HG02943 (cell line): ENCODE results near the gene SHISA5.
"Not testable (repeated sequence)": the region's sequence is repeated elsewhere in the genome, so short reads cannot be mapped to it uniquely, and the experiment has no call there.

Experiments
- ATAC-seq: cut with Tn5 transposase; IDR thresholded peaks from one replicate; pipeline ENCODE4 v1.9.1; 2021; ENCODE audit warnings: mild to moderate bottlenecking, low read depth, moderate library complexity; ENCODE audit not compliant: unreplicated experiment

Gene SHISA5

GRCh38 chr3:48463703-48464102 is 40.3 kb downstream of the SHISA5 start:
- no peak for ATAC-seq

GRCh38 chr3:48461767-48462166 is 42.2 kb downstream of the SHISA5 start:
- not testable (repeated sequence) for ATAC-seq

- ATAC-seq: no peak
Measured at GRCh38 chr3:48460517-48460902, 43.5 kb downstream of the SHISA5 start.

GRCh38 chr3:48459773-48460516 is 44.0 kb downstream of the SHISA5 start:
- no peak for ATAC-seq

GRCh38 chr3:48459331-48459730 is 44.6 kb downstream of the SHISA5 start:
- ATAC-seq: no peak

- no peak for ATAC-seq
Measured at GRCh38 chr3:48456456-48456855, 47.5 kb downstream of the SHISA5 start.

- no peak for ATAC-seq
Measured at GRCh38 chr3:48451270-48451669, 52.7 kb downstream of the SHISA5 start.

GRCh38 chr3:48446425-48447193 is 57.4 kb downstream of the SHISA5 start, which contains the start of gene ATRIP:
Gene ATRIP (plus strand): TSS chr3:48446737. CDS start chr3:48446846, 109 bp downstream.
- ATAC-seq: peak; percentile 66

- ATAC-seq: no peak
Measured at GRCh38 chr3:48446043-48446424, 57.9 kb downstream of the SHISA5 start.

GRCh38 chr3:48445277-48445882 is 58.6 kb downstream of the SHISA5 start:
- ATAC-seq: no peak

GRCh38 chr3:48441940-48442339 is 62.0 kb downstream of the SHISA5 start:
- ATAC-seq: no peak

- ATAC-seq: no peak
Measured at GRCh38 chr3:48440590-48440958, 63.4 kb downstream of the SHISA5 start.

GRCh38 chr3:48439820-48440589 is 64.0 kb downstream of the SHISA5 start, which contains the start of the genes CCDC51 and TMA7:
Gene CCDC51 (minus strand): TSS chr3:48440119. CDS start chr3:48435128, 4,991 bp downstream.
Gene TMA7 (plus strand): TSS chr3:48440257. CDS start chr3:48440297, 40 bp downstream.
- ATAC-seq: peak; percentile 91

GRCh38 chr3:48437812-48438211 is 66.2 kb downstream of the SHISA5 start:
- no peak for ATAC-seq

GRCh38 chr3:48436855-48437254 is 67.1 kb downstream of the SHISA5 start:
- no peak for ATAC-seq

- ATAC-seq: no peak
Measured at GRCh38 chr3:48436477-48436787, 67.5 kb downstream of the SHISA5 start.

GRCh38 chr3:48435774-48436476 is 68.0 kb downstream of the SHISA5 start:
- no peak for ATAC-seq

- ATAC-seq: no peak
Measured at GRCh38 chr3:48435223-48435595, 68.8 kb downstream of the SHISA5 start.

GRCh38 chr3:48434591-48435222 is 69.3 kb downstream of the SHISA5 start:
- no peak for ATAC-seq
